ENCODE measurements around the gene PPIF. TPM values are rescaled to one million over a fixed set of nuclear protein-coding genes. Genes with fewer than 3 reads are reported as not detected.

Gene PPIF
- total and polyA plus RNA-seq, 2 of the 13 experiments (the other 11 are each of a cell fraction or from before 2014, with no cell fraction given) = 147 to 157 TPM

DNA sequence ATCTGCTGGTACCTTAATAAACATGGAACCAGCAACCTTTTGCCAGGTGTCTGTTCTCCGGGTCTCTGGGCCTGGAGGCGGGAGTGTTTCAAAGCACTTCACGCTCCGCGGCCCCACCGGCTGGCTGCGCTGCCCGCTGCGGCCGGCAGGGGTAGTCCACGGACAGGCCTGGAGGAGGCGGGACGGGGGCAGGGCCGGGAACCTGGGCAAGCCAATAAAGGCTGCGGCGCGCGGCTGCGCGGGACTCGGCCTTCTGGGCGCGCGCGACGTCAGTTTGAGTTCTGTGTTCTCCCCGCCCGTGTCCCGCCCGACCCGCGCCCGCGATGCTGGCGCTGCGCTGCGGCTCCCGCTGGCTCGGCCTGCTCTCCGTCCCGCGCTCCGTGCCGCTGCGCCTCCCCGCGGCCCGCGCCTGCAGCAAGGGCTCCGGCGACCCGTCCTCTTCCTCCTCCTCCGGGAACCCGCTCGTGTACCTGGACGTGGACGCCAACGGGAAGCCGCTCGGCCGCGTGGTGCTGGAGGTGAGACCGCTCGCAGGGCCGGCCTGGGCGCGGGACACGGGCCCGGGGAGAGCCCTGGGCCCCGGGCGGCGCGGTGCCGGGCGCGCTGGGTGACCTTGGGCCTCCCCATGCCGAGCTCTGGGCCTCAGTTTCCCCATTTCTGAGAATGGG is at the start of gene PPIF (continued):
- TF ChIP-seq, protein P1, sequence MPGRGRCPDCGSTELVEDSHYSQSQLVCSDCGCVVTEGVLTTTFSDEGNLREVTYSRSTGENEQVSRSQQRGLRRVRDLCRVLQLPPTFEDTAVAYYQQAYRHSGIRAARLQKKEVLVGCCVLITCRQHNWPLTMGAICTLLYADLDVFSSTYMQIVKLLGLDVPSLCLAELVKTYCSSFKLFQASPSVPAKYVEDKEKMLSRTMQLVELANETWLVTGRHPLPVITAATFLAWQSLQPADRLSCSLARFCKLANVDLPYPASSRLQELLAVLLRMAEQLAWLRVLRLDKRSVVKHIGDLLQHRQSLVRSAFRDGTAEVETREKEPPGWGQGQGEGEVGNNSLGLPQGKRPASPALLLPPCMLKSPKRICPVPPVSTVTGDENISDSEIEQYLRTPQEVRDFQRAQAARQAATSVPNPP (CRISPR knock-in tag; IDR thresholded peaks at IDR 0.05) = peak; percentile 73
- TF ChIP-seq, protein P2, sequence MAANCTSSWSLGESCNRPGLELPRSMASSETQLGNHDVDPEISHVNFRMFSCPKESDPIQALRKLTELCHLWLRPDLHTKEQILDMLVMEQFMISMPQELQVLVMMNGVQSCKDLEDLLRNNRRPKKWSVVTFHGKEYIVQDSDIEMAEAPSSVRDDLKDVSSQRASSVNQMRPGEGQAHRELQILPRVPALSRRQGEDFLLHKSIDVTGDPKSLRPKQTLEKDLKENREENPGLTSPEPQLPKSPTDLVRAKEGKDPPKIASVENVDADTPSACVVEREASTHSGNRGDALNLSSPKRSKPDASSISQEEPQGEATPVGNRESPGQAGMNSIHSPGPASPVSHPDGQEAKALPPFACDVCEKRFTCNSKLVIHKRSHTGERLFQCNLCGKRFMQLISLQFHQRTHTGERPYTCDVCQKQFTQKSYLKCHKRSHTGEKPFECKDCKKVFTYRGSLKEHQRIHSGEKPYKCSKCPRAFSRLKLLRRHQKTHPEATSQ (CRISPR knock-in tag; IDR thresholded peaks at IDR 0.05; ENCODE audit: borderline replicate concordance) = no peak
- TF ChIP-seq CCDC6 (CRISPR knock-in tag; IDR thresholded peaks at IDR 0.05) (peak; percentile 73), MED1 (CRISPR knock-in tag; IDR thresholded peaks at IDR 0.05) (no peak; the same call in 1 of the 2 replicates), ZNF891 (CRISPR knock-in tag; IDR thresholded peaks at IDR 0.05) (no peak), STAG1 (CRISPR knock-in tag; IDR thresholded peaks at IDR 0.05) (peak; percentile 54; the same call in 1 of the 2 replicates), ZFP62 (CRISPR knock-in tag; IDR thresholded peaks at IDR 0.05) (no peak), CBX5 (CRISPR knock-in tag; IDR thresholded peaks at IDR 0.05; ENCODE audit: borderline replicate concordance) (no peak), ZNF883 (CRISPR knock-in tag; IDR thresholded peaks at IDR 0.05; ENCODE audit: not compliant biosample characterization) (no peak), KMT2B (CRISPR knock-in tag; IDR thresholded peaks at IDR 0.05) (no peak), ZNF263 (CRISPR knock-in tag; IDR thresholded peaks at IDR 0.05) (peak; percentile 77; the same call in 1 of the 2 replicates), ARID2 (CRISPR knock-in tag; IDR thresholded peaks at IDR 0.05; ENCODE audit: borderline replicate concordance) (no peak), SSRP1 (CRISPR knock-in tag; IDR thresholded peaks at IDR 0.05) (no peak)
- TF ChIP-seq, protein P3, sequence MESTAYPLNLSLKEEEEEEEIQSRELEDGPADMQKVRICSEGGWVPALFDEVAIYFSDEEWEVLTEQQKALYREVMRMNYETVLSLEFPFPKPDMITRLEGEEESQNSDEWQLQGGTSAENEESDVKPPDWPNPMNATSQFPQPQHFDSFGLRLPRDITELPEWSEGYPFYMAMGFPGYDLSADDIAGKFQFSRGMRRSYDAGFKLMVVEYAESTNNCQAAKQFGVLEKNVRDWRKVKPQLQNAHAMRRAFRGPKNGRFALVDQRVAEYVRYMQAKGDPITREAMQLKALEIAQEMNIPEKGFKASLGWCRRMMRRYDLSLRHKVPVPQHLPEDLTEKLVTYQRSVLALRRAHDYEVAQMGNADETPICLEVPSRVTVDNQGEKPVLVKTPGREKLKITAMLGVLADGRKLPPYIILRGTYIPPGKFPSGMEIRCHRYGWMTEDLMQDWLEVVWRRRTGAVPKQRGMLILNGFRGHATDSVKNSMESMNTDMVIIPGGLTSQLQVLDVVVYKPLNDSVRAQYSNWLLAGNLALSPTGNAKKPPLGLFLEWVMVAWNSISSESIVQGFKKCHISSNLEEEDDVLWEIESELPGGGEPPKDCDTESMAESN (CRISPR knock-in tag; conservative IDR thresholded peaks at IDR 0.05) = peak; percentile 51
- TF ChIP-seq, protein P4, sequence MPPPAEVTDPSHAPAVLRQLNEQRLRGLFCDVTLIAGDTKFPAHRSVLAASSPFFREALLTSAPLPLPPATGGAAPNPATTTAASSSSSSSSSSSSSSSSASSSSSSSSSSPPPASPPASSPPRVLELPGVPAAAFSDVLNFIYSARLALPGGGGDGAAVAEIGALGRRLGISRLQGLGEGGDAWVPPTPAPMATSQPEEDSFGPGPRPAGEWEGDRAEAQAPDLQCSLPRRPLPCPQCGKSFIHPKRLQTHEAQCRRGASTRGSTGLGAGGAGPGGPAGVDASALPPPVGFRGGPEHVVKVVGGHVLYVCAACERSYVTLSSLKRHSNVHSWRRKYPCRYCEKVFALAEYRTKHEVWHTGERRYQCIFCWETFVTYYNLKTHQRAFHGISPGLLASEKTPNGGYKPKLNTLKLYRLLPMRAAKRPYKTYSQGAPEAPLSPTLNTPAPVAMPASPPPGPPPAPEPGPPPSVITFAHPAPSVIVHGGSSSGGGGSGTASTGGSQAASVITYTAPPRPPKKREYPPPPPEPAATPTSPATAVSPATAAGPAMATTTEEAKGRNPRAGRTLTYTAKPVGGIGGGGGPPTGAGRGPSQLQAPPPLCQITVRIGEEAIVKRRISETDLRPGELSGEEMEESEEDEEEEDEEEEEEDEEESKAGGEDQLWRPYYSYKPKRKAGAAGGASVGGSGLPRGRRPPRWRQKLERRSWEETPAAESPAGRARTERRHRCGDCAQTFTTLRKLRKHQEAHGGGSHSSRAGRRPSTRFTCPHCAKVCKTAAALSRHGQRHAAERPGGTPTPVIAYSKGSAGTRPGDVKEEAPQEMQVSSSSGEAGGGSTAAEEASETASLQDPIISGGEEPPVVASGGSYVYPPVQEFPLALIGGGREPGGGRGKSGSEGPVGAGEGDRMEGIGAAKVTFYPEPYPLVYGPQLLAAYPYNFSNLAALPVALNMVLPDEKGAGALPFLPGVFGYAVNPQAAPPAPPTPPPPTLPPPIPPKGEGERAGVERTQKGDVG (CRISPR knock-in tag; IDR thresholded peaks at IDR 0.05; ENCODE audit: borderline replicate concordance) = no peak
- TF ChIP-seq, protein P5, sequence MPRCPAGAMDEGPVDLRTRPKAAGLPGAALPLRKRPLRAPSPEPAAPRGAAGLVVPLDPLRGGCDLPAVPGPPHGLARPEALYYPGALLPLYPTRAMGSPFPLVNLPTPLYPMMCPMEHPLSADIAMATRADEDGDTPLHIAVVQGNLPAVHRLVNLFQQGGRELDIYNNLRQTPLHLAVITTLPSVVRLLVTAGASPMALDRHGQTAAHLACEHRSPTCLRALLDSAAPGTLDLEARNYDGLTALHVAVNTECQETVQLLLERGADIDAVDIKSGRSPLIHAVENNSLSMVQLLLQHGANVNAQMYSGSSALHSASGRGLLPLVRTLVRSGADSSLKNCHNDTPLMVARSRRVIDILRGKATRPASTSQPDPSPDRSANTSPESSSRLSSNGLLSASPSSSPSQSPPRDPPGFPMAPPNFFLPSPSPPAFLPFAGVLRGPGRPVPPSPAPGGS (CRISPR knock-in tag; IDR thresholded peaks at IDR 0.05) = peak; percentile 76; the same call in 1 of the 2 replicates

Data from HepG2 (cell line).